Measurements from ENCODE around the gene NAT8.
"Not testable (repeated sequence)": the region's sequence is repeated elsewhere in the genome, so short reads cannot be mapped to it uniquely, and the experiment has no call there.

Gene NAT8

GRCh38 chr2:73614105-73614504 is 28.1 kb downstream of the NAT8 start:
- no peak for DNase-seq (ENCODE audit: low read depth)
- TF ChIP-seq CTCF (IDR thresholded peaks at IDR 0.05; ENCODE audit: control insufficient read depth, insufficient read depth, low read depth, low read length, missing control alignments): no peak
- no peak overlapping the region for H3K4me3 ChIP-seq (ENCODE audit: control insufficient read depth, low read depth, low read length)

- no peak for TF ChIP-seq CTCF (IDR thresholded peaks at IDR 0.05; ENCODE audit: control insufficient read depth, insufficient read depth, low read depth, low read length, missing control alignments)
These were observed 30.4 kb downstream of the NAT8 start for GRCh38 chr2:73611867-73612266.

GRCh38 chr2:73611193-73611592 is 31.0 kb downstream of the NAT8 start:
- no peak overlapping the region for H3K4me3 ChIP-seq (ENCODE audit: control insufficient read depth, low read depth, low read length)
- TF ChIP-seq CTCF (IDR thresholded peaks at IDR 0.05; ENCODE audit: control insufficient read depth, insufficient read depth, low read depth, low read length, missing control alignments): no peak
- no peak for DNase-seq (ENCODE audit: low read depth)

More at GRCh38 chr2:73611867-73612266, 30.4 kb downstream of the NAT8 start:
- no peak for DNase-seq (ENCODE audit: low read depth)
- no peak overlapping the region for H3K4me3 ChIP-seq (ENCODE audit: control insufficient read depth, low read depth, low read length)

- DNase-seq (ENCODE audit: low read depth): no peak
- no peak overlapping the region for H3K4me3 ChIP-seq (ENCODE audit: control insufficient read depth, low read depth, low read length)
- TF ChIP-seq CTCF (IDR thresholded peaks at IDR 0.05; ENCODE audit: control insufficient read depth, insufficient read depth, low read depth, low read length, missing control alignments): no peak
These were observed 32.1 kb downstream of the NAT8 start for GRCh38 chr2:73610111-73610510.

GRCh38 chr2:73604589-73604988 is 37.6 kb downstream of the NAT8 start:
- DNase-seq (ENCODE audit: low read depth); H3K4me3 ChIP-seq (ENCODE audit: control insufficient read depth, low read depth, low read length): not testable (repeated sequence)

- not testable (repeated sequence) for DNase-seq (ENCODE audit: low read depth); H3K4me3 ChIP-seq (ENCODE audit: control insufficient read depth, low read depth, low read length)
These were observed 39.1 kb downstream of the NAT8 start for GRCh38 chr2:73603099-73603588.

GRCh38 chr2:73601780-73602179 is 40.4 kb downstream of the NAT8 start:
- no peak for DNase-seq (ENCODE audit: low read depth)
- no peak for TF ChIP-seq CTCF (IDR thresholded peaks at IDR 0.05; ENCODE audit: control insufficient read depth, insufficient read depth, low read depth, low read length, missing control alignments)
- no peak overlapping the region for H3K4me3 ChIP-seq (ENCODE audit: control insufficient read depth, low read depth, low read length)

GRCh38 chr2:73594251-73594650 is 48.0 kb downstream of the NAT8 start:
- no peak overlapping the region for H3K4me3 ChIP-seq (ENCODE audit: control insufficient read depth, low read depth, low read length)
- no peak for TF ChIP-seq CTCF (IDR thresholded peaks at IDR 0.05; ENCODE audit: control insufficient read depth, insufficient read depth, low read depth, low read length, missing control alignments)
- DNase-seq (ENCODE audit: low read depth): no peak

All from AG09309 (cell line).